ENCODE measurements around the gene DSG4.

- TF ChIP-seq, protein P1, sequence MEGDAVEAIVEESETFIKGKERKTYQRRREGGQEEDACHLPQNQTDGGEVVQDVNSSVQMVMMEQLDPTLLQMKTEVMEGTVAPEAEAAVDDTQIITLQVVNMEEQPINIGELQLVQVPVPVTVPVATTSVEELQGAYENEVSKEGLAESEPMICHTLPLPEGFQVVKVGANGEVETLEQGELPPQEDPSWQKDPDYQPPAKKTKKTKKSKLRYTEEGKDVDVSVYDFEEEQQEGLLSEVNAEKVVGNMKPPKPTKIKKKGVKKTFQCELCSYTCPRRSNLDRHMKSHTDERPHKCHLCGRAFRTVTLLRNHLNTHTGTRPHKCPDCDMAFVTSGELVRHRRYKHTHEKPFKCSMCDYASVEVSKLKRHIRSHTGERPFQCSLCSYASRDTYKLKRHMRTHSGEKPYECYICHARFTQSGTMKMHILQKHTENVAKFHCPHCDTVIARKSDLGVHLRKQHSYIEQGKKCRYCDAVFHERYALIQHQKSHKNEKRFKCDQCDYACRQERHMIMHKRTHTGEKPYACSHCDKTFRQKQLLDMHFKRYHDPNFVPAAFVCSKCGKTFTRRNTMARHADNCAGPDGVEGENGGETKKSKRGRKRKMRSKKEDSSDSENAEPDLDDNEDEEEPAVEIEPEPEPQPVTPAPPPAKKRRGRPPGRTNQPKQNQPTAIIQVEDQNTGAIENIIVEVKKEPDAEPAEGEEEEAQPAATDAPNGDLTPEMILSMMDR (IDR thresholded peaks at IDR 0.05; ENCODE audit: low read length) = no peak
- TF ChIP-seq EZH2phosphoT487 (IDR thresholded peaks at IDR 0.05; ENCODE audit: low read length) = no peak
Observed at GRCh38 chr18:31399306-31400032, 22.9 kb downstream of the DSG4 start.
